Mesendoderm (in vitro differentiated cells): ENCODE results near the gene SLC11A2.

ENCODE experiments used
- DNase-seq: peaks from one replicate; pipeline ENCODE4 v3.0.0; 2013
- H2AK5ac ChIP-seq: 2 replicates; pipeline ENCODE4 v1.6.1; 2013; ENCODE audit warnings: low read length, inconsistent platforms
- H2BK120ac ChIP-seq: 2 replicates; pipeline ENCODE4 v1.6.1; 2013; ENCODE audit warnings: low read depth, mild to moderate bottlenecking, low read length, moderate library complexity, mixed read lengths
- H2BK15ac ChIP-seq: replicated peaks from 2 replicates; pipeline ENCODE4 v1.6.1; 2013; ENCODE audit warnings: low read depth, mild to moderate bottlenecking, moderate library complexity
- H2BK5ac ChIP-seq: 2 replicates; pipeline ENCODE4 v1.6.1; 2013; ENCODE audit warnings: low read length, inconsistent platforms
- H3K18ac ChIP-seq: 2 replicates; pipeline ENCODE4 v1.6.1; 2013; ENCODE audit warnings: mild to moderate bottlenecking, low read length, mixed read lengths
- H3K23ac ChIP-seq: one replicate; pipeline ENCODE4 v1.6.1; 2013; ENCODE audit warnings: low read length
- H3K27ac ChIP-seq: 2 replicates; pipeline ENCODE4 v1.5.1; 2013; ENCODE audit warnings: low read depth, mild to moderate bottlenecking, inconsistent platforms, low read length, moderate library complexity
- H3K27me3 ChIP-seq: 2 replicates; pipeline ENCODE4 v1.6.1; 2013; ENCODE audit warnings: low read length, control low read depth, mild to moderate bottlenecking, inconsistent platforms; ENCODE audit not compliant: insufficient read depth, poor library complexity
- H3K36me3 ChIP-seq: 2 replicates; pipeline ENCODE4 v1.6.1; 2013; ENCODE audit warnings: low read length, inconsistent platforms; ENCODE audit not compliant: control insufficient read depth, insufficient read depth
- H3K4ac ChIP-seq: one replicate; pipeline ENCODE4 v1.6.1; 2013; ENCODE audit warnings: low read depth, mild to moderate bottlenecking, low read length, moderate library complexity
- H3K4me1 ChIP-seq: 2 replicates; pipeline ENCODE4 v1.6.1; 2013; ENCODE audit warnings: low read depth, low read length, inconsistent platforms; ENCODE audit not compliant: control insufficient read depth
- H3K4me2 ChIP-seq: 2 replicates; pipeline ENCODE4 v1.6.1; 2013; ENCODE audit warnings: low read length
- H3K4me3 ChIP-seq: 2 replicates; pipeline ENCODE4 v1.5.1; 2013; ENCODE audit warnings: mild to moderate bottlenecking, low read length
- H3K56ac ChIP-seq: one replicate; pipeline ENCODE4 v1.6.1; 2013; ENCODE audit warnings: low read length
- H3K79me1 ChIP-seq: 2 replicates; pipeline ENCODE4 v1.6.1; 2013; ENCODE audit warnings: low read length, inconsistent platforms
- H3K79me2 ChIP-seq: 2 replicates; pipeline ENCODE4 v1.6.1; 2013; ENCODE audit warnings: mild to moderate bottlenecking, low read length; ENCODE audit not compliant: control insufficient read depth, insufficient read depth
- H3K9ac ChIP-seq: 2 replicates; pipeline ENCODE4 v1.6.1; 2013; ENCODE audit warnings: low read length, inconsistent platforms
- H4K5ac ChIP-seq: one replicate; pipeline ENCODE4 v1.6.1; 2013; ENCODE audit warnings: low read length
- H4K8ac ChIP-seq: one replicate; pipeline ENCODE4 v1.6.1; 2013; ENCODE audit warnings: low read depth, mild to moderate bottlenecking, control low read depth, low read length, moderate library complexity
- WGBS: extraction: QIAGEN DNeasy Blood & Tissue Kit; methylation state at CpG from one replicate; pipeline ENCODE4 v1.1.7; 2013; ENCODE audit warnings: low lambda C conversion rate, missing lambda C conversion rate; ENCODE audit not compliant: insufficient coverage; ENCODE audit errors: extremely low coverage; 5-methylcytosine and 5-hydroxymethylcytosine counted together

The SLC11A2 gene

GRCh38 chr12:51025338-51025835, 797 bp downstream of the SLC11A2 start:
- Histone ChIP-seq H4K8ac (peak overlapping the region; percentile 97), H3K4me2 (peak overlapping the region; percentile 21), H3K79me2 (peaks cover 35% of the 10 kb centered on the region), H2AK5ac (no peak overlapping the region), H3K18ac (peak overlapping the region; percentile 71), H2BK120ac (peak overlapping the region; percentile 16), H3K56ac (peak overlapping the region; percentile 97), H3K36me3 (no peaks in the 10 kb centered on the region), H3K4ac (peak overlapping the region; percentile 5), H3K4me1 (peaks cover 3% of the 10 kb centered on the region), H3K27ac (peak overlapping the region; percentile 95), H3K79me1 (peaks cover 12% of the 10 kb centered on the region), H2BK5ac (no peak overlapping the region), H3K23ac (no peak overlapping the region), H3K9ac (peak overlapping the region; percentile 92), H3K4me3 (peak overlapping the region; percentile 31), H2BK15ac (no peak overlapping the region), H3K27me3 (no peaks in the 10 kb centered on the region), H4K5ac (no peak overlapping the region)
- WGBS: no CpG with 5 or more reads among the region's 9 CpGs
- DNase-seq: no peak

DNA sequence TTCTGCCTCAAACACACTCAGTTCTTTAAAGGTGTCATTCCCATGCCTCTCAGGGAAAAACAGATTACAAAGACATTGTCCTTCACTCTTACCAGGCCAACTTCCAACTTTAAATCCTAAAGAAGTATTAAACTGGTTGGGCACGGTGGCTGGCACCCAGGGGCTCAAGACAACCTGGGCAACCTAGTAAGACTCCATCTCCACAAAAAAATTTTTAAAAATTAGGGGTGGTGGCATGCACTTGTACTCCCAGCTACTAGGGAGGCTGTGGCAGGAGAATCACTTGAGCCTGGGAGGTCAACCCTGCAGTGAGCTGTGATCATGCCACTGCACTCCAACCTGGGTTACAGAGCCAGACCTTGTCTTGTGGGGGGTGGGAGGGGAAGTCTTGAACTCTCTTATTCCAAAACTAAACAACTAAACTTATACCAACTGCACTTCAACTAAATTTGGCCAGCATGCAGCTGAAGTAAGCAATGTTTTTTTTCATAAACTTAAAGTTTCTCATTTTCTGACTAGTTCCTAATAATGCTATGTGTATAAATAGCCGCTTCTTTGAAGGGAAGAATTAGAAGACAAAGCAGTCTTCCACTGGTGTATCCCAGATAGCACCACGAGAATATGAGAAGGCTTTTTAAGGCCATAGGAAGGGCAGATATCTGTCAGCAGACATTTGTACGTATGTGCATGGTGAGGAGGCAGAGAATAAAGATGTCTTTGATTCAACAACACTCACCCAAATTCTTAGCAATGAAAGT, 2.4 kb downstream of the SLC11A2 start:
- no peak overlapping the region for H3K9ac ChIP-seq

DNA sequence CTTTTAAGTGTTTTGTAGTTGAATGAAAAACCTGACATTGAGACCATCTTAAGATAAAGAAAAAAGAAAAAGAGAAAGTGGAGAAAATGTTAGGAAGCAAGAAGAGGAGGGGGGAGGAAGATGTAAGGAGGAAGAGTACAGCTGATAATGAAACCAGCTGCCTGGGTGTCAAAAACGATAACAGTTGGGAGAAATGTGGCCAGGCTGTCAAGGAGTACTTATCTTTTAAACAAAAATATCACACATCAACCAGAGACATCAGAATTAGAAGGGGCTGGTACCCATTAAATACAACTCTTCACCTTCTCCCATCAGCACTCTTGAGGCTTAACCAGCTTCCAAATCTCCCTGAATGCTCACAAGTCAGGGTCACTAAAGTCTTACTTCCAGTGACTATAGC, 4.5 kb downstream of the SLC11A2 start:
- Histone ChIP-seq H2BK120ac (no peak overlapping the region), H3K18ac (no peak overlapping the region), H3K9ac (no peak overlapping the region), H3K27me3 (no peaks in the 10 kb centered on the region), H3K36me3 (no peaks in the 10 kb centered on the region), H3K23ac (no peak overlapping the region), H2AK5ac (no peak overlapping the region), H2BK15ac (no peak overlapping the region), H3K79me2 (peaks cover 40% of the 10 kb centered on the region), H3K4ac (no peak overlapping the region), H3K79me1 (peaks cover 14% of the 10 kb centered on the region), H4K8ac (no peak overlapping the region), H3K27ac (no peak overlapping the region), H4K5ac (no peak overlapping the region), H3K56ac (no peak overlapping the region), H3K4me1 (peaks cover 3% of the 10 kb centered on the region), H2BK5ac (no peak overlapping the region), H3K4me3 (no peak overlapping the region), H3K4me2 (no peak overlapping the region)
- no CpG with 5 or more reads among the region's 1 CpG for WGBS
- DNase-seq: no peak

More for the DNA sequence above, 2.4 kb downstream of the SLC11A2 start:
- H3K27me3 ChIP-seq: no peaks in the 10 kb centered on the region
- no peak overlapping the region for H3K56ac ChIP-seq
- H3K4me2 ChIP-seq: no peak overlapping the region
- H3K23ac ChIP-seq: peak overlapping the region; percentile 20
- no peak overlapping the region for H3K4ac ChIP-seq
- no peak overlapping the region for H3K27ac ChIP-seq
- H2AK5ac ChIP-seq: no peak overlapping the region
- no peak for DNase-seq
- no peaks in the 10 kb centered on the region for H3K36me3 ChIP-seq
- no peak overlapping the region for H2BK15ac ChIP-seq
- no peak overlapping the region for H3K4me3 ChIP-seq
- H3K4me1 ChIP-seq: peaks cover 3% of the 10 kb centered on the region
- H4K5ac ChIP-seq: no peak overlapping the region
- H3K79me1 ChIP-seq: peaks cover 14% of the 10 kb centered on the region
- WGBS: no CpG with 5 or more reads among the region's 4 CpGs
- H2BK120ac ChIP-seq: no peak overlapping the region
- no peak overlapping the region for H3K18ac ChIP-seq
- no peak overlapping the region for H4K8ac ChIP-seq
- H2BK5ac ChIP-seq: no peak overlapping the region
- H3K79me2 ChIP-seq: peaks cover 40% of the 10 kb centered on the region

DNA sequence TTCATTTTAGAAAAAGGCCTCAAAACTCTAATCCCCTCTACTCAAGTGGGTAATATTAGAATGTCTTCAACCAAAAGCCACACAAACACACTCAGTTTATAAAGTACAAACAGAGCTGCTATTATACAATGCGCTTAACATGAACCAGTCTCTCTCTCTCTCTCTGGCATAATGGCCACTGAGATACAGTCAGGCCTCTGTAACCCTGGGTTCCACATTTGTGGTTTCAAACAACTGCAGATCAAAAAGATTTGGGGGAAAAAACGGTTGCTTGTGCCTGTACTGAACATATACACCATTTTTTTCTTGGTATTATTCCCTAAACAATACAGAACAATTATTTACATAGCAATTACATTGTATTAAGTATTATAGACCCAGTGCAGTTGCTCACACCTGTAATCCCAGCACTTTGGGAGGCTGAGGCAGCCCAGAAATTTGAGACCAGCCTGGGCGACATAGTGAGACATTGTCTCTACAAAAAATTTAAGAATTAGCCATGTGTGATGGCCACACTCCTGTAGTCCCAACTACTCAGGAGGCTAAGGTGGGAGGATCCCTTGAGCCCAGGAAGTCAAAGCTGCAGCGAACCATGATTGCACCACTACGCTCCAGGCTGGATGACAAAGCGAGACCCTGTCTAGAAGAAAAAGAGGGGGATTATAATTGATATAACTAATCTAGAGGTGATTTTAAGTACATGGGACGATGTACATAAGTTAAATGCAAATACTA, 5.6 kb downstream of the SLC11A2 start:
- no peak overlapping the region for H2BK15ac ChIP-seq
- H3K79me1 ChIP-seq: peaks cover 14% of the 10 kb centered on the region
- H3K23ac ChIP-seq: no peak overlapping the region
- no peak overlapping the region for H2BK5ac ChIP-seq
- peaks cover 3% of the 10 kb centered on the region for H3K4me1 ChIP-seq
- no peak overlapping the region for H2BK120ac ChIP-seq
- no peak for DNase-seq
- no peak overlapping the region for H3K9ac ChIP-seq
- no peak overlapping the region for H3K4ac ChIP-seq
- H4K5ac ChIP-seq: no peak overlapping the region
- WGBS: no CpG with 5 or more reads among the region's 7 CpGs
- no peak overlapping the region for H3K56ac ChIP-seq
- no peaks in the 10 kb centered on the region for H3K27me3 ChIP-seq
- peaks cover 40% of the 10 kb centered on the region for H3K79me2 ChIP-seq
- H3K18ac ChIP-seq: no peak overlapping the region
- H3K27ac ChIP-seq: no peak overlapping the region
- no peak overlapping the region for H2AK5ac ChIP-seq
- no peak overlapping the region for H4K8ac ChIP-seq
- no peak overlapping the region for H3K4me2 ChIP-seq
- no peaks in the 10 kb centered on the region for H3K36me3 ChIP-seq
- H3K4me3 ChIP-seq: no peak overlapping the region

DNA sequence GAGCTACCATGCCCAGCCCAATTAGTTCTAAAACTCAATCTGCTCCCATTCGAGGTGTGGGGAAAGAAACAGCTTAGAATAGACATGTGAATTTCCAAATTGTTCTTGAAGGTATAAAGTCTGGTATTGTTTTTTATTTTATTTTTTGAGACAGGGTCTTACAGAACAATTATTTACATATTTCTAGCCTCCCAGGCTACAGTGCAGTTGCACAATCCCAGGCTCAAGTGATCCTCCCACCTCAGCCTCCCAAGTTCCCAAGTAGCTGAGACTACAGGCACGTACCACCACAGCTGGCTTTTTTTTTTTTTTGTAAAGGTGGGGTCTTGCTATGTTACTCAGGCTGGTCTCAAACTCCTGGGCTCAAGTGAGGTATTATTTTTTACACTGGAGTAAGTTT, 6.3 kb downstream of the SLC11A2 start:
- Histone ChIP-seq H2BK5ac (no peak overlapping the region), H3K23ac (no peak overlapping the region), H3K36me3 (no peaks in the 10 kb centered on the region), H3K27ac (no peak overlapping the region), H3K9ac (no peak overlapping the region), H3K4me2 (no peak overlapping the region), H2BK120ac (no peak overlapping the region), H3K4me3 (no peak overlapping the region), H3K4ac (no peak overlapping the region), H3K56ac (no peak overlapping the region), H2BK15ac (no peak overlapping the region), H3K18ac (no peak overlapping the region), H3K79me2 (peaks cover 41% of the 10 kb centered on the region), H4K8ac (no peak overlapping the region), H4K5ac (no peak overlapping the region), H3K27me3 (no peaks in the 10 kb centered on the region), H3K4me1 (peaks cover 3% of the 10 kb centered on the region), H3K79me1 (peaks cover 14% of the 10 kb centered on the region), H2AK5ac (no peak overlapping the region)
- DNase-seq: no peak
- no CpG with 5 or more reads among the region's 2 CpGs for WGBS
